ENCODE results near the gene CCT3.

Gene CCT3

DNA sequence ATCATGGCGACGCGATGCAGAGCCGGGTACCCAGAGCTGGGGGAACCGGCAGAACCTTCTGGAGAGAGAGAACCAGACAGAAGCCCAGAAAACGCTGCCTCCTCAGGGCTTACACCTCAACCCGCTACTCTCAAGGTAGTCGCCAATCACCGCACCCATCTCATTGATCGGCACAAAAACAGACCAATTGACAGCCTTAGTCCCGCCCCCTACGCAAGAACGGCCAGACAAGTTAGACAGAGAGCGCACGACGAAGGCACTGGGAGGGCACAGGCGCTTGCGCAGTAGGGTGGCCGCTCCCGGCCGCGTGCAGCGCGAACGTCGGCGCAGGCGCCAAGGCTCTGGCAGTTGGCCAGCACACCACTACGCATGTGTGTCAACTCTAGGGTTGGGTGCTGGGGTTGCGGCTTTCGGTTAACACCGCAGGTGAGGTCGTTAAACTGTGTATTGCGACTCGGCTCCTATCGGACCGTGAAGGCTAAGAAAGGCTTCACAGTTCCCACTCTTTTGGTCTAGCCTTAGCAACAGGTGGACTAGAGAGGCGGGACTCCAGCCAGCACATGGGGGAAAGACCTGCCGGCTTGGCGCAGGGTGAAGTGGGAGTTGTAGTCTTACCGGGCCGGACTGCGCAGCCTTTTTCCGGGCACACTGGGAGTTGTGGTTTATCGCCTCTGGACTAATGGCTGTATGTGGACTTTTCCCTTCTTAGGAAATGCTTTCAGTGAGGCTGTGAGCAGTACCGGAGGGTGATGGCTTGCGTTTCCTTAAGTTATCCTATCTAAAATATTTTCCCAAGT is at the start of gene CCT3, which contains the start of gene TSACC:
CCT3 (minus strand) TSS at position 113 of the 797 bp plus-strand sequence; CDS start at position 5, 108 bp downstream.
TSACC (plus strand) TSS at position 347 of the 797 bp plus-strand sequence. CDS start 1,232 bp downstream, outside the sequence.
- H3K9me3 ChIP-seq, result no peaks in the 10 kb centered on the region
- H3K36me3 ChIP-seq (replicated peaks), result peaks cover 36% of the 10 kb centered on the region
- peak; percentile 99 for DNase-seq (ENCODE audit: low spot score in 2 of 2)
- H3K27me3 ChIP-seq (ENCODE audit: low read depth), result no peaks in the 10 kb centered on the region
- H3K4me1 ChIP-seq, result peaks cover 7% of the 10 kb centered on the region
- in situ Hi-C loops (cut with MboI; ENCODE audit: low sequenced_read_pairs), result no loop called here
- peak within 1 kb of the TSS; percentile 82 for H3K4me3 ChIP-seq

DNA sequence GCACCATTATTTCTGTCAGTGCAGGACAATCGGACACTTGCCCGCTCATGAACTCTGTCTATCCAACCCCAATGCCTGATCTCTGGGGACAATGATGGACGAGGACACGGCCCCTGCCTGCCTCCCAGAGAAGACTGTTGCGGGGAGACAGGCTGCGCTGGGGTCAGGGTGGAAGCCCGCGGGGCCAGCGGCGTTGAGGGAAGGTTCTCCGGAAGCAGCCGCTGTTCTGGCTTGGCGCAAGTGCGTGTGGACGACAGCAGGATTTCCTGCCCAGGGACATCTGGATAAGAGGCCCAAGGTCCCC is 49.7 kb upstream of the CCT3 start:
- no peaks in the 10 kb centered on the region for H3K4me1 ChIP-seq
- H3K27me3 ChIP-seq (ENCODE audit: low read depth), result peaks cover 21% of the 10 kb centered on the region
- DNase-seq (ENCODE audit: low spot score in 2 of 2), result no peak
- in situ Hi-C loops (cut with MboI; ENCODE audit: low sequenced_read_pairs), result loop anchor here (5.0 kb wide), 1 partner anchor 54 kb away; no protein-coding TSS in a partner anchor
- H3K9me3 ChIP-seq, result no peaks in the 10 kb centered on the region
- H3K36me3 ChIP-seq (replicated peaks), result no peaks in the 10 kb centered on the region
- no peak overlapping the region for H3K4me3 ChIP-seq

DNA sequence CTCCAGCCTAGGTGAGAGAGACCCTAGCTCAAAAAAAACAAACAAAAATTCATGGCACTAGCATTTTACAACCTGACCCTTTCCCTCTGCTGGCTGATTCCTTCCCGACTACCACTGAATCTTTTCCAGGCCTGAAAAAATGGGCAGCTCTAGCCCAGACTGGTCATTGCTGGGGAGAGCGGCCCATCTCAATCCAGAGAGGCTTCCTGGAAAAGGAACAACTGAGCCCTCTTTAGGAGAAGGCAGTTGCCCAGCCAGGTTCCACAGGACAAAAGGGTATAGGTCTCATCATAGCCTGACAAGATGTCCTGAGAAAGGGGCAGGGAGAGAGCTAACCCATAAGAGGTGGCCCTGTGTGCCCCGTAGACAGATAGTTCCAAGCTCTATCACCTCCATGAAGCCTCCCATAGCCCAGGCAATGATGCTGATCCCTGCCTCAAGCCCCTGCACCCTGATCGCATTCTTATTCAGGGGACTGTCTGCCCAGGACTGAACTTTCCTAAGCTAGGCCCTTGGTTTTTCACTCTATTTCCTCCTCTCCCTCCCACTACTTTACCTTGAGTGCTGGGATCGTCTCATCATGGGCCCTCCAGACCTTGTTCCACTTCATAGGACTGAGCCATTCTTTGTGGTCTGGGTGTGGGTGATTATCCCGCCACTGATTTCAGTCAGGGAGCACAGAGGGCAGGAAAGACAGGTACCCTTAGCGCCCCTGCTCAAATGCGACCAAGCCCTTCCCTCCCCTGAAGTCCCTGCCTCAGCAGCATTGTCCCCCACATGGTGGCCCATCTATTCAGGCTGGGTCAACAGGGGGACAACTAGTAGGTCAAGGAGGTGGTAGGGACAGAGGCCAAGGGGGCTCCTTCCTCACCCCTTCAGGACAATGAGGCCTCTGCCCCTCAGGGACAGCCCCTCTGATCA is 49.1 kb upstream of the CCT3 start:
- Histone ChIP-seq H3K4me3 (no peak overlapping the region), H3K4me1 (no peaks in the 10 kb centered on the region), H3K9me3 (no peaks in the 10 kb centered on the region), H3K27me3 (ENCODE audit: low read depth) (peaks cover 21% of the 10 kb centered on the region), H3K36me3 (replicated peaks) (no peaks in the 10 kb centered on the region)
- in situ Hi-C loops (cut with MboI; ENCODE audit: low sequenced_read_pairs), result loop anchor here (5.0 kb wide), 1 partner anchor 55 kb away; no protein-coding TSS in a partner anchor
- no peak for DNase-seq (ENCODE audit: low spot score in 2 of 2)

DNA sequence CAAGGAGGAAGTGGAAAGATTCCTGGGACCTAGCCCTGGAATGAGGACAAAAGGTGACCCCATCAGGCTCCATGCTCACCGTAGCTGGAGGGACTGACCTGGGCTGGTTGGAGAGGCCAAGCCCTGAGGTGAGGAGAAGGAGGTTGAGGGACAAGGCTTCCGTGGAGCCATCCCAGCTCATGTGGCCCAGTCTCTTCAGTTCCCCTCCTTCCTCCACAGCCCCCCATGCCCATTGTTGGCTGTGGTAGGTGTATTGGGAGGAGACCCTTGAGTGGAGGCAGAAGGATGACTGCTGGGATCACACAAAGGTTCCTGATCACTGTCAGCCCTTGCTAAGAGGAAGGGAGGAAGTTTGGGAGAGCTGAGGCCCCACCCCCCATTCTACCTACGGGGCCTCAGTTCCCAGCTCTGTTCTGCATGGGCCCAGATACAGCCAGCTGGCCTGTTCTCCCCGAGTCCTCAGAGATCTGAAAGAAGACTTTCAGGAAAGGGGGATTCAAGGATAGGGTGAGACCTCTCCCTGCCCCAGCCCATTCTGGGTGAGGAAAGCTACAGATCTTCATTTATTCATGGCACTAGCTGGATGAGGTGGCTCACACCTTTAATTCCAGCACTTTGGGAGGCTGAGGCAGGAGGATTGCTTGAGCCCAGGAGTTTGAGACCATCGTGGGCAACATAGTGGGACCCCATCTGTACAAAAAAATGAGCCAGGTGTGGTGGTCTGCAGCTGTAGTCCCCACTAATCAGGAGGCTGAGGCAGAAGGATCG is 48.2 kb upstream of the CCT3 start:
- in situ Hi-C loops (cut with MboI; ENCODE audit: low sequenced_read_pairs), result loop anchor here (5.0 kb wide), 1 partner anchor 56 kb away; no protein-coding TSS in a partner anchor
- DNase-seq (ENCODE audit: low spot score in 2 of 2), result no peak
- H3K4me3 ChIP-seq, result no peak overlapping the region
- peaks cover 21% of the 10 kb centered on the region for H3K27me3 ChIP-seq (ENCODE audit: low read depth)
- H3K36me3 ChIP-seq (replicated peaks), result no peaks in the 10 kb centered on the region
- no peaks in the 10 kb centered on the region for H3K9me3 ChIP-seq
- H3K4me1 ChIP-seq, result no peaks in the 10 kb centered on the region

DNA sequence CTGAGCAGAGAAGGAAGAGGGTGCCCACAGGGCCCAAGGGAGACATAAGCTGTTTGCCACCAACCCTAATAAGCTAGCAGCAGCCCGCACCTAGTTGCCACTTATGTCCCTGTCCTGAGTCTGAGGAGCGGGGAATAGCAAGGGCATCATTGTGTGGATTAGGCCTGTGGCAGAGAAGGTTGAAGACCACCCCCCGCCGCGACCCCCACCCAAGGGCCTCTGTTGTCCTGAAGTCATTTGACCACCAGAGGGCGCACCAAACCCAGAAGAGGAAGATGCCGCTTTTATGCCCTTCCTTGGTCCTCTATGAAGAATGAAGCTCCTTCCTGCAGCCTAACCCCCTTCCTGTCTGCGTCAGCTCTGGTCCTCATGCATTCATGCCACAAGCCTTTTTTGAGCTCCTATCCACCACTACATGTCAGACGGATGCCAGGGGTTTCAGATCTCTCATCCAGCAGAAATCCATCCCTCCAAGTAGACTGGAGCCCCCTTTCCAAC is 47.5 kb upstream of the CCT3 start:
- no peaks in the 10 kb centered on the region for H3K4me1 ChIP-seq
- in situ Hi-C loops (cut with MboI; ENCODE audit: low sequenced_read_pairs), result loop anchor here (5.0 kb wide), 1 partner anchor 57 kb away; no protein-coding TSS in a partner anchor
- H3K9me3 ChIP-seq, result no peaks in the 10 kb centered on the region
- DNase-seq (ENCODE audit: low spot score in 2 of 2), result peak; percentile 72 to 81
- peaks cover 21% of the 10 kb centered on the region for H3K27me3 ChIP-seq (ENCODE audit: low read depth)
- H3K4me3 ChIP-seq, result no peak overlapping the region
- no peaks in the 10 kb centered on the region for H3K36me3 ChIP-seq (replicated peaks)

DNA sequence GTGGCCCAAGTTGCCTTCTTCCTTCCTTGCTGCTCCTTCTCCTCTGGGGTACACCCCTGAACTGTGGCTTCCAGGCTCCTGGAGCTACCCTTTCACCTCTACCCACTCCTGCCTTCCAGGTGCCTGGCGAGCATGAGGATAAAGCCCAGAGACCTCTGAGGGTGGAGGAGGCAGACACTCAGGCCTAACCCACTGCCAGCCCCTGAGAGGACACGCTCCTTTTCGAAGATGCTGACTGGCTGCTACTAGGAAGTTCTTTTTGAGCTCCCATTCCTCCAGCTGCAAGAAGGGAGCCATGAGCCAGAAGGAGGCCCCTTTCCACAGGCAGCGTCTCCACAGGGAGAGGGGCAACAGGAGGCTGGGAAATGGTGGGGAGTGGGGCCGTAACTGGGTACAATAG is 46.6 kb upstream of the CCT3 start:
- no peaks in the 10 kb centered on the region for H3K4me1 ChIP-seq
- peaks cover 20% of the 10 kb centered on the region for H3K27me3 ChIP-seq (ENCODE audit: low read depth)
- DNase-seq (ENCODE audit: low spot score in 2 of 2), result no peak
- H3K36me3 ChIP-seq (replicated peaks), result no peaks in the 10 kb centered on the region
- no peak overlapping the region for H3K4me3 ChIP-seq
- in situ Hi-C loops (cut with MboI; ENCODE audit: low sequenced_read_pairs), result loop anchor here (5.0 kb wide), 1 partner anchor 58 kb away; no protein-coding TSS in a partner anchor
- H3K9me3 ChIP-seq, result no peaks in the 10 kb centered on the region

DNA sequence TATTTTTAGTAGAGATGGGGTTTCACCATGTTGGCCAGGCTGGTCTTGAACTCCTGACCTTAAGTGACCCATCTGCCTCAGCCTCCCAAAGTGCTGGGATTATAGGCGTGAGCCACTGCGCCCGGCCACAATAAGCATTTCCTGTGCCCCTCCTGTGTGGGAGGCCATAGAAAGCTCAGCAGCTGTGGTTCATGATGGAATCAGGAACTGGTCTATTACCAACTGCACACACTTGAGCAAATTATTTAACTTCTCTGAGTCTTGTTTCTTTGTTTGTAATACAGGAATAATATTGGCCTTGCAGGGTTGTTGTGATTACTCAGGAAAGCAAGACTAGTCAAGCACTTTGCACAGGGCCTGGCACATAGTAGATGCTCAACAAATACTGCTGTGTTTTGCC is 45.9 kb upstream of the CCT3 start:
- H3K36me3 ChIP-seq (replicated peaks), result no peaks in the 10 kb centered on the region
- H3K4me3 ChIP-seq, result no peak overlapping the region
- DNase-seq (ENCODE audit: low spot score in 2 of 2), result no peak
- peaks cover 14% of the 10 kb centered on the region for H3K27me3 ChIP-seq (ENCODE audit: low read depth)
- H3K9me3 ChIP-seq, result no peaks in the 10 kb centered on the region
- H3K4me1 ChIP-seq, result no peaks in the 10 kb centered on the region
- in situ Hi-C loops (cut with MboI; ENCODE audit: low sequenced_read_pairs), result no loop called here

DNA sequence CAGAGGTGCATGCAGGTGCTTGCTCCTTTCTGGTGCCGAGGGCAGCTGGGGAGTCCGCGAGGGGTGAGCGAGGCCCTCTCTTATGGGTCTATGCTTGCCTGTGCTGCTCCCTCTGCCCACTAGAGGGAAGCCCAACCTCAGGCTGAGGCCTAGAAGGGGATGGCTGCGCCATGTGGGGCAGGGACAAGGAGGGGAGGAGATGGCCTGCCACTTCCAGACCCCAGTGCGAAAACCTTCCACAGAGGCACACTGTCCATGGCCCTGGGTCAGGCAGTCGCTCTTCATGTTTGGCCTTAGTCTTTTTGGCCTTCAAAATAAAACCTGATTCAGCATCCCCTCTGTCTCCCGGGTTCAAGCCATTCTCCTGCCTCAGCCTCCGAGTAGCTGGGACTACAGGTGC is 44.9 kb upstream of the CCT3 start:
- no peak overlapping the region for H3K4me3 ChIP-seq
- in situ Hi-C loops (cut with MboI; ENCODE audit: low sequenced_read_pairs), result no loop called here
- H3K27me3 ChIP-seq (ENCODE audit: low read depth), result peaks cover 7% of the 10 kb centered on the region
- H3K36me3 ChIP-seq (replicated peaks), result no peaks in the 10 kb centered on the region
- H3K9me3 ChIP-seq, result no peaks in the 10 kb centered on the region
- no peaks in the 10 kb centered on the region for H3K4me1 ChIP-seq
- DNase-seq (ENCODE audit: low spot score in 2 of 2), result peak; percentile 60 to 86

DNA sequence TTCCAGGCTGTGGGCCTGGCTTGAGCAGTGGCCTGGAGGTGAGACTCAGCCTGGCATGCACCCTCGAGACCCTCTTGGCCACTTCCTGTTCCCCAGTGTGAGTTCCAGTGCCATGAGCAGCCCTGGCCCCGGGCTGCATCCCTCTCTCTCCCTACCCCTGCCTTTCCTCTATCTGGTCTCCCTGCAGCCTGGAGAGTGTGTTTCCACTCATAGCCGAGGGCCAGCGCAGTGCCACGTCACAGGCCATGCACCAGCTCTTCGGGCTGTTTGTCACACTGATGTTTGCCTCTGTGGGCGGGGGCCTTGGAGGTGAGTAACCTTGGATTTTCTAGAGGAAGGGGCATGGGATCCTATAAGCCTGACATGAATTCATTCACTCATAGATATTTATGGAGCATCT is 44.5 kb upstream of the CCT3 start:
- no peak for DNase-seq (ENCODE audit: low spot score in 2 of 2)
- no peaks in the 10 kb centered on the region for H3K4me1 ChIP-seq
- H3K27me3 ChIP-seq (ENCODE audit: low read depth), result peaks cover 3% of the 10 kb centered on the region; the same call in 1 of the 2 replicates
- no peaks in the 10 kb centered on the region for H3K36me3 ChIP-seq (replicated peaks)
- H3K9me3 ChIP-seq, result no peaks in the 10 kb centered on the region
- H3K4me3 ChIP-seq, result no peak overlapping the region
- in situ Hi-C loops (cut with MboI; ENCODE audit: low sequenced_read_pairs), result no loop called here

DNA sequence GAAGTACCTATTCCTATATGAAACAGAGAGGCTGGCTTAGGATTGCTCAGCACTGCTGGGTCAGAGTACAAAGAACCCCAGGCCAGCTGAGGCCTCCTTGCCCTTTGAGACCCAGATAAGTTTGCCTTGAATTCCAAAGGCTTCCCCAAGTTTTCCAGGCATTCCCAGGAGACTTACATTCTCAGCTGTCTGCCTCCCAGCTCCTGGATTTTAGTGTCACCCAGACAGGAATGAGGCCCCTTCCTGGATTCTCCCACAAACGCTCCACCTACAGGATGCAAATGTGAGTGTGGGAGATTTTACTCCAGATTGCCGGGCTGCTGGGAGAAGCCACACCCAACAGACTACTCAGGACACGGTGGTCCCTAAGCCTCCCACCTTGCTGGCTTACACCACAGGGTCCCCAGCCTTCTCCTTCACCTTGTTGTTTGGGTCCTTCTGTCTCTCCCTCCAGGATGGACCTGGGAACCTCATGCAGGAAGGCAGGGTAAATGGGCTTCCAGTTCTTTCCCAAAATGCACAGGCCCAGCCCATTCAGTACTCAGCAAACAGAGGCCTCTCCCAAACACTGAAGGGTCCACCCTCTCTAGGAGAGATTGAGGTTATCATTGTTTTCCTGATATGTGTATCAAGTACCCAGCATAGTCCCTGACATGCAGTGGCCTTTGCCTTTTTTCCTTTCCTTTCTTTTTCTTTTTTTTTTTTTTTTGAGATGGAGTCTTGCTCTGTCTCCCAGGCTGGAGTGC is 41.5 kb upstream of the CCT3 start:
- H3K9me3 ChIP-seq, result no peaks in the 10 kb centered on the region
- H3K4me1 ChIP-seq, result no peaks in the 10 kb centered on the region
- no peak overlapping the region for H3K4me3 ChIP-seq
- no peaks in the 10 kb centered on the region for H3K27me3 ChIP-seq (ENCODE audit: low read depth)
- no peaks in the 10 kb centered on the region for H3K36me3 ChIP-seq (replicated peaks)
- in situ Hi-C loops (cut with MboI; ENCODE audit: low sequenced_read_pairs), result no loop called here
- peak in 1 of 2 experiments; percentile 42 for DNase-seq (ENCODE audit: low spot score in 2 of 2)

DNA sequence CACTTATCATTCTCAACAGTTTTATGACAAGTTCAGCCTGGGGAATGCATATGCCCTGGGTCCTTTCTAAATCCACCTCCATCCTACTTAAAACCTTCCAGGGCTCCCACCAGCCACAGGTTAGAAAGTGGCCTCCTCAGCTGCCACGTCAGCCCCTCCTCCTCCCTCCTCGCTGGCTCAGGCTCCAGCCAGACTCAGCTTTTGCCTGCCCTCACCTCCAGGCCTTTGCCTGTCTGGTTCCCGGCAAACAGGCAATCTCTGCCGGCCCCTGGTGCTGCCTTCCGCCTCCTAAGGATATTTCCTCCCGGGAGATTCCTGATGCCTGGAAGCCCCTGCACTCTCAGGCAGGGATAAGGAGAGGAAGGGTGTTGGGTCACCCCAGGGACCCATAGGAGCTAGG is 40.5 kb upstream of the CCT3 start:
- Histone ChIP-seq H3K4me1 (no peaks in the 10 kb centered on the region), H3K36me3 (replicated peaks) (no peaks in the 10 kb centered on the region), H3K4me3 (no peak overlapping the region), H3K9me3 (no peaks in the 10 kb centered on the region), H3K27me3 (ENCODE audit: low read depth) (peaks cover 3% of the 10 kb centered on the region; the same call in 1 of the 2 replicates)
- in situ Hi-C loops (cut with MboI; ENCODE audit: low sequenced_read_pairs), result no loop called here
- no peak for DNase-seq (ENCODE audit: low spot score in 2 of 2)

DNA sequence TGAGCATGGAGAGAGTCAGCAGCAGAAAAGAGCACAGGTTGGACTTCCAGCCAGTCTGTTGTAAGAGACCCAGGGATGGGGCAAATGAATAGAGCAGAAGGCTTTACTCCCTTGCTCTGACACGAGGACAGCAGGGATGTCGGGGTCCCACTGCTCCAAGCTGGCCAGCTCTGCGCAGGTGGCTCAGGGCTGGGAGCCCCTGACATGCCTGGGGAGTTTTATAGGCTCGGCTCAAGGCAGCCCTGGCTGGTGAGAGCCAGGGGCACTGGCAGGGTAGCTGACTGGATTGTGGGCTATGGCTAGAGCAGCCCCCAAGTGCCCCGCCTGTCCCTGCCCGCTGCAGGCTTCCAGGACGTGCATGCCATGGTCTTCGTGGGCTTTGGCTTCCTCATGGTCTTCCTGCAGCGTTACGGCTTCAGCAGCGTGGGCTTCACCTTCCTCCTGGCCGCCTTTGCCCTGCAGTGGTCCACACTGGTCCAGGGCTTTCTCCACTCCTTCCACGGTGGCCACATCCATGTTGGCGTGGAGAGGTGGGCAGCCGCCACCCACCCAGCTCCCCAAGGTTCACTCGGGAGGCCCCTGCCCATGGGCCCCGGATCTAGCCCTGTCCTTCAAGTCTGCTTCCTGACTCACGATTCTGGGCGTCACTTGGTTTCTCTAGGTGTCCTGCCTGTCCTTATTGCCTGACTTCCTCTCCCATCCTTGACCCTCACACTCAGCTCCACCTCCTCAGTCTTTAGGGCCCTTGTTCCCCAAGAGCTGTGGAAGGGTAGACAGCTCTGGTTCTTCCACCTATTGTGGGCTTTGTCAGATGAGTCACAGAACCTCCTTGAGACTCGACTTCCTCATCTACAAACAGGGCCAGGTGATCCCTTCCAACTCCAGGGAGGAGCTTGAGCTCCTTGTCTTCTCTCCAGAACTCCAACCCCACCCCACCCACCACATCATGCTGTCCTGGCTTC is 39.1 kb upstream of the CCT3 start:
- Histone ChIP-seq H3K4me1 (no peaks in the 10 kb centered on the region), H3K36me3 (replicated peaks) (no peaks in the 10 kb centered on the region), H3K9me3 (no peaks in the 10 kb centered on the region), H3K4me3 (no peak overlapping the region), H3K27me3 (ENCODE audit: low read depth) (peaks cover 13% of the 10 kb centered on the region)
- DNase-seq (ENCODE audit: low spot score in 2 of 2), result no peak
- in situ Hi-C loops (cut with MboI; ENCODE audit: low sequenced_read_pairs), result no loop called here

Data from HAP-1 (cell line).